NB4 (cell line): ENCODE data around the gene DPYD.

Experiments
- POLR2A ChIP-seq: IDR thresholded peaks from 2 replicates; pipeline ENCODE4 v1.6.1; 2011; ENCODE audit warnings: mild to moderate bottlenecking; ENCODE audit not compliant: insufficient read length; ENCODE audit errors: extremely low read depth
- TF ChIP-seq, protein P1 (sequence below): IDR thresholded peaks from one replicate; pipeline ENCODE4 v1.5.1; 2012; ENCODE audit warnings: low read depth, low read length

- TF ChIP-seq, protein P1, sequence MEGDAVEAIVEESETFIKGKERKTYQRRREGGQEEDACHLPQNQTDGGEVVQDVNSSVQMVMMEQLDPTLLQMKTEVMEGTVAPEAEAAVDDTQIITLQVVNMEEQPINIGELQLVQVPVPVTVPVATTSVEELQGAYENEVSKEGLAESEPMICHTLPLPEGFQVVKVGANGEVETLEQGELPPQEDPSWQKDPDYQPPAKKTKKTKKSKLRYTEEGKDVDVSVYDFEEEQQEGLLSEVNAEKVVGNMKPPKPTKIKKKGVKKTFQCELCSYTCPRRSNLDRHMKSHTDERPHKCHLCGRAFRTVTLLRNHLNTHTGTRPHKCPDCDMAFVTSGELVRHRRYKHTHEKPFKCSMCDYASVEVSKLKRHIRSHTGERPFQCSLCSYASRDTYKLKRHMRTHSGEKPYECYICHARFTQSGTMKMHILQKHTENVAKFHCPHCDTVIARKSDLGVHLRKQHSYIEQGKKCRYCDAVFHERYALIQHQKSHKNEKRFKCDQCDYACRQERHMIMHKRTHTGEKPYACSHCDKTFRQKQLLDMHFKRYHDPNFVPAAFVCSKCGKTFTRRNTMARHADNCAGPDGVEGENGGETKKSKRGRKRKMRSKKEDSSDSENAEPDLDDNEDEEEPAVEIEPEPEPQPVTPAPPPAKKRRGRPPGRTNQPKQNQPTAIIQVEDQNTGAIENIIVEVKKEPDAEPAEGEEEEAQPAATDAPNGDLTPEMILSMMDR: no peak
- no peak for TF ChIP-seq POLR2A
Observed at GRCh38 chr1:97693601-97694000, 227.2 kb downstream of the DPYD start.
